SKM-1 (cell line): ENCODE results near the gene SIDT2.

Experiments
- DNase-seq: peaks from one replicate; lab custom pipeline; 2025; ENCODE audit not compliant: unreplicated experiment; lab: John Stamatoyannopoulos, UW

SIDT2 gene

GRCh38 chr11:117188620-117189081 lies 10.1 kb downstream of the SIDT2 start:
- no peak for DNase-seq

- no peak for DNase-seq
These were observed 10.8 kb downstream of the SIDT2 start for GRCh38 chr11:117189191-117189940.

- no peak for DNase-seq
These were observed 11.5 kb downstream of the SIDT2 start for GRCh38 chr11:117189941-117190544.

GRCh38 chr11:117191680-117192400 lies 13.3 kb downstream of the SIDT2 start:
- no peak for DNase-seq

- no peak for DNase-seq
These were observed 13.9 kb downstream of the SIDT2 start for GRCh38 chr11:117192401-117192875.

GRCh38 chr11:117193130-117194020 lies 14.8 kb downstream of the SIDT2 start:
- DNase-seq: no peak

- no peak for DNase-seq
These were observed 15.7 kb downstream of the SIDT2 start for GRCh38 chr11:117194267-117194666.

- no peak for DNase-seq
These were observed 16.7 kb downstream of the SIDT2 start for GRCh38 chr11:117195258-117195657.

GRCh38 chr11:117195761-117196160 lies 17.2 kb downstream of the SIDT2 start:
- DNase-seq: no peak

- DNase-seq: no peak
These were observed 18.5 kb downstream of the SIDT2 start for GRCh38 chr11:117197006-117197405.

- no peak for DNase-seq
These were observed 19.2 kb downstream of the SIDT2 start for GRCh38 chr11:117197516-117198456.

GRCh38 chr11:117198613-117199012 lies 20.1 kb downstream of the SIDT2 start:
- no peak for DNase-seq

GRCh38 chr11:117199053-117199915 lies 20.7 kb downstream of the SIDT2 start, which contains the start of gene TAGLN:
Gene TAGLN, plus strand, starts transcription at chr11:117199370. Its CDS starts 3,644 bp downstream, at chr11:117203014.
- no peak for DNase-seq

- DNase-seq: no peak
These were observed 21.6 kb downstream of the SIDT2 start for GRCh38 chr11:117199916-117200812.

- no peak for DNase-seq
These were observed 22.5 kb downstream of the SIDT2 start for GRCh38 chr11:117200813-117201657.

- DNase-seq: no peak
These were observed 23.2 kb downstream of the SIDT2 start for GRCh38 chr11:117201658-117202305.
